ENCODE measurements around the gene SYT13.

Gene SYT13

GRCh38 chr11:45267052-45267451 is 19.1 kb downstream of the SYT13 start:
- ChIA-PET CTCF (interaction anchor here (1.5 kb wide), 1 partner anchor 54 kb away, joined by 3 read pairs; no protein-coding TSS in a partner anchor), POLR2A (ENCODE audit: low non-redundant PET) (no interaction called here)
- H3K27ac ChIP-seq: no peak overlapping the region
- TF ChIP-seq CTCF (conservative IDR thresholded peaks at IDR 0.05; ENCODE audit: low read depth): no peak; the same call in 1 of the 2 replicates
- DNase-seq (ENCODE audit: low spot score): no peak

- ChIA-PET CTCF (interaction anchor here (0.7 to 1.5 kb wide), 3 partner anchors 17 to 54 kb away, joined by 3 to 4 read pairs (median 3); no protein-coding TSS in a partner anchor), POLR2A (ENCODE audit: low non-redundant PET) (no interaction called here)
- no peak for DNase-seq (ENCODE audit: low spot score)
- H3K27ac ChIP-seq: no peak overlapping the region
- no peak for TF ChIP-seq CTCF (conservative IDR thresholded peaks at IDR 0.05; ENCODE audit: low read depth)
Measured at GRCh38 chr11:45266676-45267020, 19.5 kb downstream of the SYT13 start.

GRCh38 chr11:45265969-45266675 is 20.0 kb downstream of the SYT13 start:
- no peak for TF ChIP-seq CTCF (conservative IDR thresholded peaks at IDR 0.05; ENCODE audit: low read depth)
- no peak overlapping the region for H3K27ac ChIP-seq
- POLR2A ChIA-PET (ENCODE audit: low non-redundant PET): no interaction called here
- no peak for DNase-seq (ENCODE audit: low spot score)
- CTCF ChIA-PET: interaction anchor here (0.7 to 1.5 kb wide), 4 partner anchors 17 to 54 kb away, joined by 3 to 5 read pairs (median 4); no protein-coding TSS in a partner anchor

DNA sequence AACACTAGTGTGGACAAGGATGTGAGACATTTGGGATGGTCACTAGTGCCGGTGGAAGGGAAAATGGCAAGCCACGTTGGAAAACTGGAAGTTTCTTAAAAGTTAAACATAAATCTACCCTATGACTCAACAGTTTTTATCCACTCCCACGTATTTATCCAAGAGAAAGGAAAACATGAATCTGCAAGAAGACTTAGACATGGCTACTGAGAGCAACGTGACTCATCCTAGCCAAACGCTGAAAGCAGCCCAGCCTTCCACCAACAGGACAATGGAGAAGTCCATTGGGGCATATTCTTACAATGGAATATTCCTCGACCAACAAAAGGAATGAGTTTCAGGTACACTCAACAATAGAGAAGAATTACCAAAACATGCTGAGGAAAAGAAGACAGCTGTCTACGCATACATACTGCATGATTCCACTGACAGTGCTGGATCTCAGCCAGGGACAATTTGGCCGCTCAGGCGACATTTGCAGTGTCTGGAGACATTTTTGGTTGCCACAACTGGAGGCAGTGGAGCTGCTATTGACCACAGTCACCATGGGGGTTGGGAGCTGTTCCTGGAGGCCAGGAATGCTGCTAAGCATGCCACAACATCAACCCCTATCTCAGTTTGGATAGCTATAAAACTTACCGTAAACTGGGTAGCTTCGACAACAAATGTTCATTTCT is 21.2 kb downstream of the SYT13 start:
- H3K27ac ChIP-seq: no peak overlapping the region
- ChIA-PET POLR2A (ENCODE audit: low non-redundant PET) (no interaction called here), CTCF (interaction anchor here (0.5 to 1.3 kb wide), 2 partner anchors 32 to 99 kb away, joined by 3 to 5 read pairs; no protein-coding TSS in a partner anchor)
- no peak for TF ChIP-seq CTCF (conservative IDR thresholded peaks at IDR 0.05; ENCODE audit: low read depth)
- DNase-seq (ENCODE audit: low spot score): peak; percentile 85

GRCh38 chr11:45263773-45264172 is 22.4 kb downstream of the SYT13 start:
- ChIA-PET CTCF (no interaction called here), POLR2A (ENCODE audit: low non-redundant PET) (no interaction called here)
- no peak for TF ChIP-seq CTCF (conservative IDR thresholded peaks at IDR 0.05; ENCODE audit: low read depth)
- no peak overlapping the region for H3K27ac ChIP-seq
- DNase-seq (ENCODE audit: low spot score): no peak

DNA sequence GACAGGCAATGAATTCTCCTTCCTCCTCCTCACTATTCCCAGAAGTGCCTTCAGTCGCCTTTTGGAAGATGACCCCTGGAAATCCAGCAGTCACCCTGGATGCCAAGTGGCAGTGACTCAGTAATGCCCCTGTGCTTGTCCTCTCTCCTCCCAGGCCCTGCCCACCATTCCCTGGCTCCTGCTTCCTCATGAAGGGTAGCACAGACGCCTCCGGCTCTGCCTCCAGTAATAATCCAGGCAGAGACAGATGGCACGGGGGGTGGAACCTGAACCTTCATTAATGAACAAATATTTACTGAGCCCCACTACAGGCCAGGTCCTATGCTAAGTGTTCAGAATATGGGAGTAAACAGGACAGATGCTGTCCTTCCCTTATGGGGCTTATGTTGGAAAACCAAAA is 23.2 kb downstream of the SYT13 start:
- H3K27ac ChIP-seq: no peak overlapping the region
- no peak for DNase-seq (ENCODE audit: low spot score)
- ChIA-PET CTCF (no interaction called here), POLR2A (ENCODE audit: low non-redundant PET) (no interaction called here)
- no peak for TF ChIP-seq CTCF (conservative IDR thresholded peaks at IDR 0.05; ENCODE audit: low read depth)
